K562 (cell line): ENCODE measurements around the gene FXYD1.

Source experiments
- NFE2 ChIP-seq: IDR thresholded peaks from 2 replicates; pipeline ENCODE4 v1.6.1; 2014; ENCODE audit warnings: antibody characterized with exemption, low read depth
- SPI1 ChIP-seq: IDR thresholded peaks from 2 replicates; pipeline ENCODE4 v1.6.1; 2011; ENCODE audit warnings: low read depth, low read length, control low read depth, borderline replicate concordance
- ZFX ChIP-seq: sonication (generic); formaldehyde crosslinking; IDR thresholded peaks from 2 replicates; pipeline ENCODE4 v1.8.0; 2022; ENCODE audit warnings: mild to moderate bottlenecking, missing genetic modification reagents, moderate library complexity
- ZNF184 ChIP-seq: sonication (generic); formaldehyde crosslinking; IDR thresholded peaks from 2 replicates; pipeline ENCODE4 v1.5.0; 2020; ENCODE audit warnings: missing genetic modification reagents
- ZNF77 ChIP-seq: fragments of 250-450 bp; sonication (Bioruptor Pico); IDR thresholded peaks from 2 replicates; pipeline ENCODE4 v1.5.0; 2020
- TF ChIP-seq, protein P1 (sequence below): IDR thresholded peaks from 3 replicates; pipeline ENCODE4 v1.6.1; 2011; ENCODE audit warnings: borderline replicate concordance, mild to moderate bottlenecking; ENCODE audit not compliant: insufficient read length, insufficient read depth
- TF ChIP-seq, protein P2 (sequence below), 3 experiments: IDR thresholded peaks in 2 of 3; conservative IDR thresholded peaks in 1 of 3; 2 replicates each; pipeline ENCODE4 v1.5.1; 2011 to 2012; ENCODE audit warnings: low read length in 3 of 3, mild to moderate bottlenecking in 3 of 3, control low read depth in 2 of 3, improper control_type of control experiment in 1 of 3, inconsistent platforms in 1 of 3, low read depth in 1 of 3, mixed read lengths in 1 of 3, moderate library complexity in 1 of 3; ENCODE audit not compliant: insufficient read depth in 2 of 3
- TF ChIP-seq, protein P3 (sequence below), 3 experiments: fragments of 200-800 bp in 1 of 3; fragments of 250-450 bp in 1 of 3; fragments of 450-650 bp in 1 of 3; sonication (Bioruptor Pico) in 1 of 3; sonication (Bioruptor generic) in 1 of 3; formaldehyde crosslinking in 1 of 3; IDR thresholded peaks; 2 replicates each; pipeline versions ENCODE4 v1.6.1 to v1.8.0; 2016 to 2022; ENCODE audit warnings: mild to moderate bottlenecking in 2 of 3, missing genetic modification characterization in 2 of 3, missing compliant biosample characterization in 1 of 3, moderate library complexity in 1 of 3

DNA sequence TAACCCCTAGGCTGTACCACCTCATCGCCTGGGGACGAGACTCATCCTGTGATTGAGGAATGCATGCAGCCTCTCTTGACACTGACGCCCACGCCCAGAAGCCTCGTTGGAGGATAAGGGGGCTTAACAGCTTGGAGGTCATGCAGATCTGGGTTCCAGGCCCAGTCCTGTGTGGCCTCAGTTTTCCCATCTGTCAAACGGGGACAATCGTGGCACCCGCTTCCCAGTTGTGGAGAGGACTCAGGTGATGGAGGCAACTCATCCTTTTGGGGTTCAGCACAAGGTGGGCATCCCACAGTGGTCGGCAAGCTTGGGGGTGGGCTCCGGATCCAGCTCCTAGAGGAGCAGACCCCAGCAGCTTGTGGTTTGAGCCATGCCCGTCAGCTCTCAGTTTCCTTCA is 2.4 kb upstream of the FXYD1 start:
- TF ChIP-seq NFE2: no peak
- TF ChIP-seq SPI1: no peak
- TF ChIP-seq, protein P1, sequence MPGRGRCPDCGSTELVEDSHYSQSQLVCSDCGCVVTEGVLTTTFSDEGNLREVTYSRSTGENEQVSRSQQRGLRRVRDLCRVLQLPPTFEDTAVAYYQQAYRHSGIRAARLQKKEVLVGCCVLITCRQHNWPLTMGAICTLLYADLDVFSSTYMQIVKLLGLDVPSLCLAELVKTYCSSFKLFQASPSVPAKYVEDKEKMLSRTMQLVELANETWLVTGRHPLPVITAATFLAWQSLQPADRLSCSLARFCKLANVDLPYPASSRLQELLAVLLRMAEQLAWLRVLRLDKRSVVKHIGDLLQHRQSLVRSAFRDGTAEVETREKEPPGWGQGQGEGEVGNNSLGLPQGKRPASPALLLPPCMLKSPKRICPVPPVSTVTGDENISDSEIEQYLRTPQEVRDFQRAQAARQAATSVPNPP: no peak
- TF ChIP-seq ZNF77: no peak
- TF ChIP-seq, protein P2, sequence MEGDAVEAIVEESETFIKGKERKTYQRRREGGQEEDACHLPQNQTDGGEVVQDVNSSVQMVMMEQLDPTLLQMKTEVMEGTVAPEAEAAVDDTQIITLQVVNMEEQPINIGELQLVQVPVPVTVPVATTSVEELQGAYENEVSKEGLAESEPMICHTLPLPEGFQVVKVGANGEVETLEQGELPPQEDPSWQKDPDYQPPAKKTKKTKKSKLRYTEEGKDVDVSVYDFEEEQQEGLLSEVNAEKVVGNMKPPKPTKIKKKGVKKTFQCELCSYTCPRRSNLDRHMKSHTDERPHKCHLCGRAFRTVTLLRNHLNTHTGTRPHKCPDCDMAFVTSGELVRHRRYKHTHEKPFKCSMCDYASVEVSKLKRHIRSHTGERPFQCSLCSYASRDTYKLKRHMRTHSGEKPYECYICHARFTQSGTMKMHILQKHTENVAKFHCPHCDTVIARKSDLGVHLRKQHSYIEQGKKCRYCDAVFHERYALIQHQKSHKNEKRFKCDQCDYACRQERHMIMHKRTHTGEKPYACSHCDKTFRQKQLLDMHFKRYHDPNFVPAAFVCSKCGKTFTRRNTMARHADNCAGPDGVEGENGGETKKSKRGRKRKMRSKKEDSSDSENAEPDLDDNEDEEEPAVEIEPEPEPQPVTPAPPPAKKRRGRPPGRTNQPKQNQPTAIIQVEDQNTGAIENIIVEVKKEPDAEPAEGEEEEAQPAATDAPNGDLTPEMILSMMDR (IDR thresholded peaks at IDR 0.05 in 2 of 3, conservative IDR thresholded peaks at IDR 0.05 in 1 of 3; ENCODE audit: insufficient read depth in 2 of 3, low read depth in 1 of 3, low read length in 3 of 3): no peak
- TF ChIP-seq ZFX (CRISPR knock-in tag): no peak
- TF ChIP-seq, protein P3, sequence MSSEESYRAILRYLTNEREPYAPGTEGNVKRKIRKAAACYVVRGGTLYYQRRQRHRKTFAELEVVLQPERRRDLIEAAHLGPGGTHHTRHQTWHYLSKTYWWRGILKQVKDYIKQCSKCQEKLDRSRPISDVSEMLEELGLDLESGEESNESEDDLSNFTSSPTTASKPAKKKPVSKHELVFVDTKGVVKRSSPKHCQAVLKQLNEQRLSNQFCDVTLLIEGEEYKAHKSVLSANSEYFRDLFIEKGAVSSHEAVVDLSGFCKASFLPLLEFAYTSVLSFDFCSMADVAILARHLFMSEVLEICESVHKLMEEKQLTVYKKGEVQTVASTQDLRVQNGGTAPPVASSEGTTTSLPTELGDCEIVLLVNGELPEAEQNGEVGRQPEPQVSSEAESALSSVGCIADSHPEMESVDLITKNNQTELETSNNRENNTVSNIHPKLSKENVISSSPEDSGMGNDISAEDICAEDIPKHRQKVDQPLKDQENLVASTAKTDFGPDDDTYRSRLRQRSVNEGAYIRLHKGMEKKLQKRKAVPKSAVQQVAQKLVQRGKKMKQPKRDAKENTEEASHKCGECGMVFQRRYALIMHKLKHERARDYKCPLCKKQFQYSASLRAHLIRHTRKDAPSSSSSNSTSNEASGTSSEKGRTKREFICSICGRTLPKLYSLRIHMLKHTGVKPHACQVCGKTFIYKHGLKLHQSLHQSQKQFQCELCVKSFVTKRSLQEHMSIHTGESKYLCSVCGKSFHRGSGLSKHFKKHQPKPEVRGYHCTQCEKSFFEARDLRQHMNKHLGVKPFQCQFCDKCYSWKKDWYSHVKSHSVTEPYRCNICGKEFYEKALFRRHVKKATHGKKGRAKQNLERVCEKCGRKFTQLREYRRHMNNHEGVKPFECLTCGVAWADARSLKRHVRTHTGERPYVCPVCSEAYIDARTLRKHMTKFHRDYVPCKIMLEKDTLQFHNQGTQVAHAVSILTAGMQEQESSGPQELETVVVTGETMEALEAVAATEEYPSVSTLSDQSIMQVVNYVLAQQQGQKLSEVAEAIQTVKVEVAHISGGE (CRISPR knock-in tag; IDR thresholded peaks at IDR 0.05): no peak
- no peak for TF ChIP-seq ZNF184
